Measurements from ENCODE around the gene NRGN.

NRGN gene

DNA sequence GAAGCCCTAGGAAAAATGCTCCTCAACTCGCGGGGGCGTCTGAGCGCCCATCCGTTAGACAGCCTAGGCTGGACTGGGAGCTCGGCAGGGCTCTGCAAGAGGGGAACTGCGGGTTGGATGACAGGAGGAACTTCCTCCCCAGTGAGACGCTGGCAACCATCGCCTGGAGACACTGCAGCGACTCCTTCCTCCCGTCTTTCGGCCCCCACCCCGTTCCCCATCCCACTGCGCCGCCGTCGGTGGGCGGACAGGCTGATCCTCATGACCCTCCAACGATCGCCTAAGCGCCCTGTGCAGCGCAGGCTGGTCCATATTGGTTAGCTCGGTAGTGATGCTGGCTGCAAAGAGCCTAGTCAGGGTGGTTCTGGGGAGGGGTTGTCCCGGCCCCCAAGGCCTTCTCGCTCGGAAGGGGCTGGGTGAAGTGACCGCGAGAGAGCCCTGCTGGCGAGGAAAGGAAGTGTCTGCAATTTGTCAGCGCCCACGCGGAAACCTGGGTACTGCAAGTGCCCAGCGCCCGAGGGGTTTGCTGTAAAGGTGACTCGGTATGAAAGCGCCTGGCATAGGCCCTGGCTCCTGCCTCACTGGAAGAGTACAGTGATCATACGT, 638 bp downstream of the NRGN start:
- no peak for DNase-seq (ENCODE audit: low read depth, low spot score)

GRCh38 chr11:124742555-124742954, 2.8 kb downstream of the NRGN start:
- no peak for DNase-seq (ENCODE audit: low read depth, low spot score)

DNA sequence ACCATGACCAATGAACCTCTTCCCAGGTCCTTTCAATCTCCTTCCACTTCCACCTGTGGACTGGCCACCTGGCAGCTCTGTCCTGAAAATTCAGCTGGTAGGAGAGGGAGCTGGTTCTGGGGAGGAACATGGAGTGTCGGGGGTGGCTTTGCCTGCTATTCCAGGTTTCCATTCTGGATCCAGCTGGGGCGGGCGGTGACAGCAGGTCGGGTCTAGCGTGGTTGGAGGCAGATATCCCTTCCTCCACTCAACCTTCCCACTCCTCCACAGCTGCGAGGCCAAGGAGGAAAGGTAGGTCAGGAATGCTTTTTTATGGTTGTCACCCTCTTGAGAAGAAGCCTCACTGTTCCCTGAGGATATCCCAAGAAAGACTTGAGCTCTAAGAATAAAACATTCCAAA, 3.3 kb downstream of the NRGN start:
- no peak for DNase-seq (ENCODE audit: low read depth, low spot score)

DNA sequence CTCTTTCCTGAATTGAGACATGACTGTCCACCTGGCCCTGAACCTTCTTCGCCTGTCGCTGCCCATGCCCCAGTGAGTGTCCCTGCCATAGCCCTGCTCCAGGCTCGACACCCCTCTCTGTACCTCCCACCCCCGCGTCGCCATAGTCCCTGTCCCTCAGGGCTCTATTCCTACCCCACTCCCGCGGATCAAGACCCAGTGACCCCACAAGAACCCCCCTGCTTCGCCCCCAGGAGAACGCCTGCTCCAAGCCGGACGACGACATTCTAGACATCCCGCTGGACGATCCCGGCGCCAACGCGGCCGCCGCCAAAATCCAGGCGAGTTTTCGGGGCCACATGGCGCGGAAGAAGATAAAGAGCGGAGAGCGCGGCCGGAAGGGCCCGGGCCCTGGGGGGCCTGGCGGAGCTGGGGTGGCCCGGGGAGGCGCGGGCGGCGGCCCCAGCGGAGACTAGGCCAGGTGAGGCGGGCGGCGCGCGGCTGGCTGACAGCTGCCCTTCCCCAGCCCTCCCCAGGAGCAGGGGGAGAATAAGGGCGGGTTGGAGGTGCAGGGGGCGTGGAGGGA, 5.6 kb downstream of the NRGN start:
- DNase-seq (ENCODE audit: low read depth, low spot score) = no peak

- no peak for DNase-seq (ENCODE audit: low read depth, low spot score)
Observed at GRCh38 chr11:124745835-124746620, 6.3 kb downstream of the NRGN start.

DNA sequence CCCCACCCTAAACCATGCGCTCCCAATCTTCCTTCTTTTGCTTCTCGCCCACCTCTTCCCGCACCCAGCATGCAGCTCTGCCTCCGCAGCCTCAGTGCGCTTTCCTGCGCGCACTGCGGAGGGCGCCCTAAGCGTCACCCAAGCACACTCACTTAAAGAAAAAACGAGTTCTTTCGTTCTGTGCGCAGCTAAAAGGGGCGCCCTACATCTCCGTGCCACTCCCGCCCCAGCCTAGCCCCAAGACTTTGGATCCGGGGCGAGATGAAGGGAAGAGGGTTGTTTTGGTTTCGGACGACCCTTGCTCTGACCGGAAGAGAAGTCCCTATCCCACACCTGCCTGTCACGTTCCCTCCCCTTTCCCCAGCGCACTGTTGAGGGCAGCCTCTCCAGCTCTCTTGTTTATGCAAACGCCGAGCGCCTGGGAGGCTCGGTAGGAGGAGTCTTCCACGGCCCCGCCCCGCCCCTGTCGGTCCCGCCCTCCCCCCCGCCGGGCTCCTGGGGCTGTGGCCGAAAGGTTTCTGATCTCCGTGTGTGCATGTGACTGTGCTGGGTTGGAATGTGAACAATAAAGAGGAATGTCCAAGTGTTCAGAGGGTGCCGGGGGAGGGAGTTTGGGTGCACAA, 7.0 kb downstream of the NRGN start:
- no peak for DNase-seq (ENCODE audit: low read depth, low spot score)

GRCh38 chr11:124747406-124748099, 7.8 kb downstream of the NRGN start:
- DNase-seq (ENCODE audit: low read depth, low spot score) = no peak

- no peak for DNase-seq (ENCODE audit: low read depth, low spot score)
Observed at GRCh38 chr11:124748100-124748418, 8.3 kb downstream of the NRGN start.

- DNase-seq (ENCODE audit: low read depth, low spot score) = no peak
Observed at GRCh38 chr11:124748481-124749343, 9.0 kb downstream of the NRGN start.

DNA sequence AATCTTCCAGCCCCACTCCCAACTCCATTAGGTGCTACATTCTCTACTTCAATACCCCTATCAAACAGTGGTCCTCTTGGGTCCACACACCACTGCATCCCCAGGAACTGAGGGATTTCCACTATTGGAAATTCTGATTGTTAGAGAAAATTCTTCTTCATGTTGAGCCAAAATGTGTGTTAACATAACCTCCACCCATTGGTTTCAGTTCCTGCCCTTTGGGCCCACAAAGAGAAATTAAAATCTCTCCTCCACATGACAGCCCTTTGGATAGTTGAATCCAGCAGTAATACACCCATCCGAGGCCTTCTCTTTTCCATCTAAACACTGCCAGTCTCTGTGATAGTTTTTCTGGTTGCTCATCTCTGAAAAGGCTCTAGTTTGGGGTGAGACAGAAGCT, 10.2 kb downstream of the NRGN start:
- no peak for DNase-seq (ENCODE audit: low read depth, low spot score)

DNA sequence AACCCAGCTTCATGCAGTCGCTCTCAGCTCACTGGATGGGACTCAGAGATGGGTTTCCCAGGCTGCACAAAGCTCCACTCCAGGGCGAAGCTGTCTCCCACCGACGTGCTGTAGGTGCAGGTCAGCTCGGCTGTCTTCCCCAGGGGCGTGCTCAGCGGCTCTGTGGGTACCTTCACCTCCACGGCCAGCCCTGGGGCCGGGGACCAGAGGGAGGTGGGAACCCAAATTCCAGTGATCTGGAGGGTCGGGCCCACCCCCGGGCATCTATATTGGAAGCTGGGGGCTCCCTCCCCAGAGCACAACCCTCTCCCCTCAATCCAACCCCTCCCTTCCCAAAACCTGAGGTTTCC, 11.6 kb downstream of the NRGN start:
- no peak for DNase-seq (ENCODE audit: low read depth, low spot score)

DNA sequence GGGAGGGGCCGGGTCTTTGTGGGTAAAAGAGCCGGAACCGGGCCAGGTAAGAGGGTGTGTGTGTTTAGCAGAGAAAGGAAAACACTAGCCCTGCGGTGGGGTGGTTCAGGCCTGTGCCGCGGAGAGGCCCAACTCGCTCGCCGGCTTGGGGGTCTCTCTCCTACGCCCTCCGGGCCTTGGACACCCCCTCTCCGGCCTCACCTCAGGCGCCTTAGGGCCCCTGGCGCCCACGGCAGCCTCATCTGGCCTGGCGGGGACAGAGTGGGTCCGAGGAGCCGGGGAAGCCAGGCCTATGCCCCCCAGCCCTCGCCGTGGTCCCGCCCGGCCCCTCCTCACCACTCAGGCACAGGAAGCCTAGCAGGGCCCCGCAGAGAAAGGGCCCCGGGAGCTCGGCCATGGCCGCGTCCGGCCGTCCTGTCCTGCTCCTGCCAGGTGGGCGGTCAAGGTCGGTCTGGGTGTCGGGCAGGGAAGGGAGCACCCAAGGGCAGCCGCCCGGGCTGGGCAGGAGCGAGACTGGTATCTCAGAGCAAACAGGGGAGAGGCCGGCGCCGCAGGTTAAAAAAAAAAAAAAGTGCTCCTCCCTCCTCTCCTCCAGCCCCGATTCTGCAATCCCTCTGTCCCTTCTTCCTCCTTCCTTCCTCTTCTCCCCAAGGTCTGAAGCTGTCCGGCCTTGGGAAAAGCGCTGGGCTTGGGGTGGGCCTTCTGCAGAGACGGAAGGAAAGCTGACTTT, 12.2 kb downstream of the NRGN start, which contains the start of gene VSIG2:
Gene VSIG2 (minus strand): TSS at position 515 of the 730 bp plus-strand sequence. CDS start 118 bp downstream, at position 397.
- DNase-seq (ENCODE audit: low read depth, low spot score) = no peak

GRCh38 chr11:124752471-124753102, 12.8 kb downstream of the NRGN start:
- no peak for DNase-seq (ENCODE audit: low read depth, low spot score)

- DNase-seq (ENCODE audit: low read depth, low spot score) = no peak
Observed at GRCh38 chr11:124753205-124753604, 13.5 kb downstream of the NRGN start.

- DNase-seq (ENCODE audit: low read depth, low spot score) = no peak
Observed at GRCh38 chr11:124753624-124754023, 13.9 kb downstream of the NRGN start.

GRCh38 chr11:124754309-124754708, 14.6 kb downstream of the NRGN start:
- no peak for DNase-seq (ENCODE audit: low read depth, low spot score)

- DNase-seq (ENCODE audit: low read depth, low spot score) = no peak
Observed at GRCh38 chr11:124754710-124755109, 15.0 kb downstream of the NRGN start.

DNA sequence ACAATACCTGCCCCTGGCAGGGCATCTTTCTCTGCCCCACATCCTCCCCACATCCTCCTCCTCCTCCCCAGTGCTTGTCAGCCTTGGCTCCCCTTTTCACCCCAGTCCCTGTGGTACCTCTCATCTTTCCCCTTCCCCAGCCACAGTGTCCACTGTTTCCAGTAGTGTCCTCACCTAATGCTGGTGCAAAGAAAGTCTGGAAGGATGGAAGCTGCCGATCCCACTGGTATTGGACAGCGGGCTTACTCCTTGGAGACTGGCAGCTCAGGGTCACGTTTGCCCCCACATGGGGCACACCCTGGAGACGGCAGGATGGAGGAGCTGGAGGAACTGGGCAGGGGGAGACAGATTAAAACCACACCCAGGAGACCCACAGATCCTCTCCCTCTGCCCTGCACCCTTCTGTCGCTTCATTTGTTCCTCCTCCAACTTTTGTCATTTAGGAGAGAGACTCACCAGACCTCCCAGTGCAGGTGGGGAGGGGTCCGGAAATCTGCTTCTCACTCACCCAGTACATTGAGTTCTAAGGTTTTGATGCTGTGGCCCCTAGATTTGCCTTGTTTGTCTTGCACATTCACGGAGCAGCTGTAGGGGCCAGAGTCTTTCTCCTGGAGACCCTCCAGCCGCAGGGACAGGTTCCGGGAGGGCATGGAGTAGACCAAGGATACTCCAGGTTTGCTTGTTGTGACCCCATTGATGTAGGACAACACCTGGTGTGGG, 16.5 kb downstream of the NRGN start:
- DNase-seq (ENCODE audit: low read depth, low spot score) = no peak

DNA sequence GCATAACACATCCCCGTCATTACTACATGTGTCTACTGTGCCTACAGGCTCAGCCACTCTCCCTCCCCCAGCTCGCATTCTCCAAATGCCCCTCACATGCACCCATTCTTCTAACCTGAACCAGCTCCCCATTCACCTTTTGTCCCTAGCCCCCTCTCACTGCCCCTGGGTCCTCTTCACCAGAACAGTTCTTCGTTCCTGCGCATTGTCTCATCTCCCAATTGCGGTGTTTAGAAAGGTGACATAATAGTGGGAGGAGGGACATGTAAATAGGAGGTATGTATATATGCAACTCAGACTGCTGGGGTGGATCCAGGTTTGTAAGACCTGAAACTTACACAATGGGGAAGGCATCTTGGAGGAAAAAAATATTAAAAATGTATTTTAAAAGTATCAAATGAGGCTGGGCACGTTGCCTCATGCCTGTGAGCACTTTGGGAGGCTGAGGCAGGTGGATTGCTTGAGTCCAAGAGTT, 17.0 kb downstream of the NRGN start:
- no peak for DNase-seq (ENCODE audit: low read depth, low spot score)
